Adipose tissue (tissue), 3 donors: Measurements from ENCODE around the gene MED17. TPM values are rescaled to one million over a fixed set of nuclear protein-coding genes. Genes with fewer than 3 reads are reported as not detected.
A peak's percentile ranks its signal among the peaks of the same experiment; 100 is the strongest.
"Not testable (repeated sequence)": the region's sequence is repeated elsewhere in the genome, so short reads cannot be mapped to it uniquely, and the experiment has no call there.

Experiments used
- H3K27ac ChIP-seq: one replicate; pipeline ENCODE4 v1.5.1; 2013; ENCODE audit warnings: low read depth, low read length
- WGBS, 3 donors: extraction: QIAGEN DNeasy Blood & Tissue Kit; methylation state at CpG; one replicate each; pipeline ENCODE4 v1.1.7; 2013; 5-methylcytosine and 5-hydroxymethylcytosine counted together
- polyA plus RNA-seq, 3 donors: library from polyadenylated mRNA; stranded (reverse); fragments of 200-250 nt; gene quantifications; one replicate each; pipeline ENCODE4 v1.2.3, GENCODE V29; 2013
- donor health status: healthy with polysubstance abuse.
- donor health status: Bipolar disorder and iron deficiency.
- donor health status: healthy.

Gene MED17
- 10 to 100 TPM in 1 of 3 donors, 1 to 10 TPM in 2; 6.4 to 11.0 (median 9.7) TPM for polyA plus RNA-seq

DNA sequence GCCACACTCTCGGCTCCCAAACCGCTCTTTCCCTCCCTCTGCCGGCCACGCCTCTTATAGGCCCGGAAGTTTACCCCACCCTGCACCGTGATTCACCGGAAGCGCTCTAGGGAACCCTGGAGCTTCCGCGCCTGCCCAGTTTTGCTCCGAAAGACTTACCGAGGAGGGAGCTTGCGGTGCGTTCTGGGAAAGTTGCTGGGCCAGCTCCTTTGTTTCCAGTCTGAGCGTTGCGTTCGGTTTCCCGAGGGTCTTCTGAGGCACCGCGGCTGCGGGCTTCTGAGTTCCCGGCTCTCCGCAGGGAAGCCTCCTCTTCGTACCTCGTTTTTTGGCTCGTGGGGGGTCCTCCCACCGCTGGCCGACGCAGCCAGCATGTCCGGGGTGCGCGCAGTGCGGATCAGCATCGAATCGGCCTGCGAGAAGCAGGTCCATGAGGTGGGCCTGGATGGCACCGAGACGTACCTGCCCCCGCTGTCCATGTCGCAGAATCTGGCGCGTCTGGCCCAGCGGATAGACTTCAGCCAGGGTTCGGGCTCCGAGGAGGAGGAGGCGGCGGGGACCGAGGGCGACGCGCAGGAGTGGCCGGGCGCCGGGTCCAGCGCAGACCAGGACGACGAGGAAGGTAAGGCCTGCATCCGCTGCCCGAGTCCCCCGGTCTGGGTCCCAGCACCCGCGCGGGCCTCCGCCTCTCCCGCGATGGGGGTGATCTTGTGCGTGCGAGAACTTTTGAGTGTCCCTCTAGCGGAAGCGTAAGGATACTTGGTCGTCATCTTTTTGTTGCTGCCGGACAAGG lies at the start of gene MED17:
MED17 (plus strand) TSS at position 138 of the 790 bp plus-strand sequence; CDS start at position 370, 232 bp downstream.
- H3K27ac ChIP-seq = peak within 1 kb of the TSS; percentile 86
- WGBS, 3 donors = 0 to 1% (median 0%) methylated on average over 58 to 72 of the region's 72 CpGs

DNA sequence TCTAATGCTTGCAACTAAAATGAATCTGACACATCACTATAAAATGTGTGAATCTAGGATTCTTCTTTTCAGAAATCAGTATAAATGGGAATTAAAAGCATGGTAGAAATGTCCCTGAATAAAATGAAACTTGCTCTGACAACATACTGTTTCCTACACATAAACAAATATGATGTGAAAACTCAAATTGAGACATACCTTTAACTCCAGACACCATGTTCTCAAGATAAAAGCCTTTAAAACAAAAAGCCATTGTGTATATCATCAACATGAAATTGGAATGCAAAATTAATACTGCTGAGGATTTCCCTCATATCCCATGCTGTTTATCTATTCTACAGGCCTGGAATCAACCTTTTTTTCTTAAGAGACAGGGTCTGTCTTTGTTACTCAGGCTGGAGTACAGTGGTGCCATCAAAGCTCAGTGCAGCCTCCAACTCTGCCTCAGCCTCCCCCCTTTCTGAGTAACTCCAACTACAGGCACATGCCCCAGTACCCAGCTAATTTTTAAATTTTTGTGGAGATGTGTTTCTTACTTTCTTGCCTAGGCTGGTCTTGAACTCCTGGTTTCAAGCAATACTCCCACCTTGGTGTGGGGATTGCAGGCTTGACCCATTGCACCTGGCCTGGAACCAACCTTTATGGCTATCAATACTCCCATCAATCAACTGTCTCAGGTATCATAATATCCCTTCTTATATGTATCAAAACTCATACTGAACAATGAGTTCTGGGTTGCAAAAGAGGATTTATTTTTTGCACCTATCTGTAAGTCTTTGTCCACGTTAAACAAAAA lies 49.5 kb upstream of the MED17 start:
- 80 to 87% (median 86%) methylated on average over 1 of the region's 1 CpG for WGBS, 3 donors
- H3K27ac ChIP-seq = no peak overlapping the region

- 88 to 96% (median 90%) methylated on average over 1 of the region's 1 CpG for WGBS, 3 donors
These were observed 48.5 kb upstream of the MED17 start for GRCh38 chr11:93735627-93736026.

DNA sequence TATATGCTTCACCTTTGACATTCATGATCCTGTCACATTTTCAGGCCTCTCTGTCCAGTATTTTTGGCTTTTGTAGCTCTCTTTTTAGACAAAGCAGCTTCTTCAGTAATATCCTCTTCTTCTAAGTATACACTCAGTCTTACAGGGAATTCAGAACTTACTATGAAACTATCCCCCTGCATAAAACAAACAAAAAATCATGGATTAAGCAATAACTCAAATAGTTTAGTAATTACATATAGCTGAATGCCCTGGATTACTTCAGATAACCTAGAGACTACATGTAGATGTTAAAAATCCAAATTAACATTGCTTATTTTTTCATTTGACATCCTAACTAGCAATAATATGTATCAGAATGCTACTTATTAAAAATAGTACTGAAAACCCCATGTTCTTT lies 48.0 kb upstream of the MED17 start:
- H3K27ac ChIP-seq = no peak overlapping the region

More at GRCh38 chr11:93735627-93736026, 48.5 kb upstream of the MED17 start:
- no peak overlapping the region for H3K27ac ChIP-seq

DNA sequence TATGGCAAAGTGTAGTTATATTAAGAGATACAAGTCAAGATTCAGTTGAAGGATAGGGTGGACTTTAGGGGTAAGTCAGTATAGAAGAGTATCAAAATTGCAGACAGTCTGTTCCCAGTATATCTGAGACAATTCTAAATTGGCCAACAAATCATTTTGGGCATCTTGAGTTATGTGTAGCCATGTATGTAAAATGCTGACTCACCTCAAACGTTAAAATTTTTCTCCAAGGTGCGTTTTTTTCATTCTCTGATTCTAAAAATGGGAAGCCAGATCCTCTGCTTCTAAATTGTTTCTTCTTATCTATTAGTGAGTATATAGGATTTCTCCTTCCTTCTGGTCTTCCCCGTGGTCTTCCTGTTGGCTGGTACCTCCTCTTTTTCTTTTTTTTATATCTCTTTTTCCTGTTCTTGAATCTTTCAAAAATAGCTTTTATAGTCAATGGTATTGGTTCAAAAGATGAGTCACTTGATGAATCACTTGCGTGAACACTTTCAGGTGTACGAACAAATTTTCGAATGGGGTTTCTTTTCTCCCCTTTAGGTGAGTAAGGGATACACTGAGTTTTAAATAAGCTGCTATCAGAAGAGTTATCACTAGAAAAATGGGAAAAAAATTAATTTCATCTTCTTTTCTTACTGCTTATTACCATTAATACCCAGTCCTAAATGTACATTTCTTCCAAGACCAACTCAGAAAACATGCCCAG lies 46.0 kb upstream of the MED17 start:
- no peak overlapping the region for H3K27ac ChIP-seq
- WGBS, 3 donors = 50 to 63% (median 51%) methylated on average over 6 of the region's 6 CpGs

DNA sequence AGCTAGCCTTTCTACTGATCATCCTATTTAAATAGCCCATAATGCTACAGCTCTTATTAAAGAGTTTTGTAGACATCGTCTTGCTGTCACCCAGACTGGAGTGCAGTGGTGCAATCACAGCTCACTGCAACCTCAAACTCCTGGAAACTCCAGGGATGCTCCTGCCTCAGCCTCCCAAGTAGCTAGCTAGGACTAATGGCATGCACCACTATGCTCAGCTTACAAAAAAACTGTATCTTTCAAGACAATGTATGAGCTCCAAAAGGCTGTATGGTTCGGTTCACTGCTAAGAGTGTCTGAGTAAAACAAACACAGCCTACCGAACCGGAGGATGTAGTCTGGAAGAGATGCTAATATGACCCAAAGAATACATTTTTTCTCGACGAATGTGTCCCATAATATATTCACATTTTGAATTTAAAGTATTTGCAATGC lies 45.4 kb upstream of the MED17 start:
- 35 to 64% (median 61%) methylated on average over 6 of the region's 6 CpGs for WGBS, 3 donors
- no peak overlapping the region for H3K27ac ChIP-seq

- 4 to 11% (median 8%) methylated on average over 18 of the region's 18 CpGs for WGBS, 3 donors
- H3K27ac ChIP-seq = no peak overlapping the region
These were observed 43.9 kb upstream of the MED17 start for GRCh38 chr11:93740031-93740729.

- peak overlapping the region; percentile 85 for H3K27ac ChIP-seq
- WGBS, 3 donors = 0 to 1% (median 0%) methylated on average over 20 of the region's 20 CpGs
These were observed 43.4 kb upstream of the MED17 start for GRCh38 chr11:93740730-93741093.

- peak within 1 kb of the TSS; percentile 85 for H3K27ac ChIP-seq
- 0 to 1% (median 0%) methylated on average over 65 of the region's 65 CpGs for WGBS, 3 donors
These were observed 42.8 kb upstream of the MED17 start, which contains the start of the genes C11orf54 and TAF1D for GRCh38 chr11:93741094-93741881. Gene C11orf54, plus strand, starts transcription at chr11:93741672. Its CDS starts 5,722 bp downstream, at chr11:93747394. Gene TAF1D, minus strand, starts transcription at chr11:93741495. Its CDS starts 2,191 bp downstream, at chr11:93739304.

DNA sequence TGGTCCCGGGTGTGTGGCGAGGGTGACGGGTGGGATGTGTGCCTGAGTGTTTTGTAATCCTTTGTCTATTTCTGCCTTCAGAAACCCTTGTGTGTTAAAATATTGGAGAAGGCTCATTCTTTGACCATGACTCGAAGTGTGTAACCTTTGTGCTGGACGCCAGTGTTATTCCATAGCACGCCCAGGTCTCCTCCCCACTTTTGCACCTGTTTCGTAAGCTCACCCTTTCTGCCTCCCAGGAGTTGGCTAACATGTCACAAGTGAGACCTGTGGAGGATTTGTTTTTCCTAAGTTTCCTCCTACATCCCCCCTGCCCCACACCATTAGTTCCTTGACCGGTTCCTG lies 42.2 kb upstream of the MED17 start:
- H3K27ac ChIP-seq = no peak overlapping the region
- 0 to 1% (median 1%) methylated on average over 8 of the region's 8 CpGs for WGBS, 3 donors

GRCh38 chr11:93743291-93743690 lies 40.8 kb upstream of the MED17 start:
- H3K27ac ChIP-seq = no peak overlapping the region
- 83 to 92% (median 91%) methylated on average over 23 of the region's 23 CpGs for WGBS, 3 donors

DNA sequence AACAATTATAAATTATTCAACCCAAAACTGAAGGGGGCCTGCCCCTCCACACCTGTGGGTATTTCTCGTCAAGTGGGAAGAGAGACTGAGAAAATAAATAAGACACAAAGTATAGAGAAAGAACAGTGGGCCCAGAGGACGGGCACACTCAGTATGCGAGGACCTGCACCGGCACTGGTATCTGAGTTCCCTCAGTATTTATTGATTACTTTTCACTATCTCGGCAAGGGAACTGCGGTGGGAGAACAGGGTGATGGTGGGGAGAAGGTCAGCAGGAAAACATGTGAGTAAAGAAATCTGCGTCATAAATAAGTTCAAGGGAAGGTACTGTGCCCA lies 39.4 kb upstream of the MED17 start:
- H3K27ac ChIP-seq = no peak overlapping the region
- WGBS, 3 donors = 22 to 80% (median 68%) methylated on average over 7 of the region's 7 CpGs

GRCh38 chr11:93745005-93745755 lies 38.9 kb upstream of the MED17 start:
- 17 to 70% (median 53%) methylated on average over 12 of the region's 12 CpGs for WGBS, 3 donors
- H3K27ac ChIP-seq = not testable (repeated sequence)

GRCh38 chr11:93746101-93746500 lies 38.0 kb upstream of the MED17 start:
- H3K27ac ChIP-seq = no peak overlapping the region
- WGBS, 3 donors = 27 to 88% (median 80%) methylated on average over 2 of the region's 2 CpGs

GRCh38 chr11:93747122-93747521 lies 37.0 kb upstream of the MED17 start:
- H3K27ac ChIP-seq = no peak overlapping the region
- WGBS, 3 donors = 61 to 94% (median 93%) methylated on average over 1 of the region's 1 CpG

DNA sequence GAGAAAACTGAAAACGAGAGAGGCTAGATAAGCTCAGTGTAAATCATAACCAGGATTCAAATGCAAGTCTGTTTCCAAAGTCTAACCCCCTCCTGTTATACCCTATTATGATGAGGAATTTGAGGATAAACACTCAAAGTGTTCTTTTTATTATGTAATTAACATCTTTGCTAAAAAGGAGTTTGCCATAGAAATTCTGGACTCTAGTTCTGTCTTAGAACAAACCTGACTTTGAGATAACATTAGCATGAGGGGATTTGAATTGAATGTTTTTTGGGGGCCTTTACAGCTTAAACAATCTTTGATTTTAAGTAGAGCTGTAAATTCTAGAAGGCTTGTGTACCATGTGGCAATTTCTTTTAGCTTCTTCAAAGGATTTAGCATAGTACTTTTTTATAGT lies 33.1 kb upstream of the MED17 start:
- no peak overlapping the region for H3K27ac ChIP-seq
- WGBS, 3 donors = 81 to 86% (median 82%) methylated on average over 1 of the region's 1 CpG

DNA sequence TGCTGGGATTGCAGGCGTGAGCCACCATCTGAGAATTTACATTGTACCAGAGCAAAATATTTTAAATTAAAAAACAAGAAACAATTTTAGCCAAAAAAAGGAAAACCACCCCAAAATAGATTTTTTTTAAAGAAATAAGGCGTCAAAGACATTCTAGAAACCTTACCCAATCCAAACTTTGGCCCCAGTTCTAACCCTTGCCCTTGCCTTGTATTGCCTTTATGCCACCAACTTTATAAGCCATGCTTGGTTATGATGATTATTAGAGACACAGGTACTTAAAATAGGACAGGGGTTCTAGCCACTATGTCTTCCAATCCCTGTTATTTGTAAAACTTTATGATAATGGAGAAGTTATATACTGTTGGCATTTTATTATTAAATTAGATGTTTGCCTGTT lies 30.8 kb upstream of the MED17 start:
- WGBS, 3 donors = 95 to 100% (median 97%) methylated on average over 2 of the region's 2 CpGs
- H3K27ac ChIP-seq = no peak overlapping the region
